SHP77 treated with DMSO at 0.1 percent for 48 hours (cell line): ENCODE data around the gene C1RL.
"Not testable (repeated sequence)": the region's sequence is repeated elsewhere in the genome, so short reads cannot be mapped to it uniquely, and the experiment has no call there.

Experiments used
- DNase-seq: peaks from one replicate; lab custom pipeline; 2025; lab: John Stamatoyannopoulos, UW

Gene C1RL

DNA sequence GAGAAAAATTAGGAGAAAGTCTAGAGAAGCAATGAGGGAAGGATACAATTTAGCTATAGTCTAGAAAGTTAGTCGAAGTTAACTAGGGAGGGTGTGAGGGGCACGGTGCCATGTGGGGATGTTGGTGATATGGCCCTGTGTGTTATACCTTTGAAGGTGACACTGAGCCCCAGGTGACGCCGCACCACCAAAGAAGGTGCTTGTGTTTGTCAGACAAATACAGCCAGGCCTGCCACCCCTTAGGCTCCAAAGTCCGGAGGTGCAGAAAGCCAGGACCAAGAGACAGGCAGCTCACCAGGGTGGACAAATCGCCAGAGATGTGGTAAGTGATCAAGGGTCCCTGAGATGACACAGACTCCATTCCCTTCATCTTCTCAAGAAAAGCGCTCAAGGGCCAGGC lies 47.4 kb downstream of the C1RL start:
- no peak for DNase-seq

DNA sequence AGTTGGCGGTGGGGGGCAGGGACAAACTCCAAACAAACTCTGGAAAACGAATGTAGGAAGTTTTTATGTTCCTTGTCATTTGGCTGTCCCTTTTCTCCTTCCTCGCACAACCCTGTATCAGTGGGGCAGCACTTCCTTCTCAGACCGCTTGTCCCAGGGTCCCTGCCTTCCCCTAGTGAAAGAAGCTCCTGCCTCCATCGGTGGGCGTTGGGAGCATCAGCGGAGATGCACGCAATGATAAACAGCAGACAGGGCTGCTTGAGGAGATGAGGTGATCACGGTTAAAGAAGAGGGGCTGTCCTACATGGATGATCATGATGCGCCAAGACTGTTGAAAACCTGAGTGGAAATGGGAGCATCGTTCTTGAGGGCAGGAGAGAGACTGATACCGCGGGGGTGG lies 47.9 kb downstream of the C1RL start:
- no peak for DNase-seq

DNA sequence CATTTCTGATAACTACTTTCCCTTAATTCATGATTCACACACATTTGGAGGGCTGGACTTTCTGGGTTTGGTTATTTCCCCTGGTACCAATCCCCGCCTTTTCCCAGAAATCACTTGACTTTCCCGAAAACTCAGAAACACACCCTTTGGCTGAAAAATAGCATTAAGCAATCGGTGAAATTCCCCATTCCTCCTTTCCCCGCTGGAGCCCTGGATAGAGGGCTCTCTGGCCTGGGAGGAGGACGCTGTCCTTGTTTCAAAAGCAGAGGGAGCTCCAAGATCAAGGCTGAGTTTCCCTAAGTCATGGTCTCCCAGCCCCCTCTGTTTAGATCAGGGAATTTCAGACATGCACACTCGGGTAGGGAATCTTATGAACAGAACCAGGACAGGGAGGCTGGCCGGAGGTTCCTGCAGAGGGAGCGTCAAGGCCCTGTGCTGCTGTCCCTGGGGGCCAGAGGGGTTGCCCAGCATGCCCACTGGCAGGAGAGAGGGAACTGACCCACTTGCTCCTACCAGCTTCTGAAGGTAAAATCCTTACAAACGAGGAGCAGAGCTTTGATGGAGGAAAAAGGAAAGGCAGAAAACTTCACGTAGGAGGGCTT lies 48.6 kb downstream of the C1RL start, which contains the start of gene C1S:
Gene C1S, plus strand, starts transcription at position 366 of the 602 bp plus-strand sequence. CDS start 1,195 bp downstream, outside the sequence.
- DNase-seq = no peak

DNA sequence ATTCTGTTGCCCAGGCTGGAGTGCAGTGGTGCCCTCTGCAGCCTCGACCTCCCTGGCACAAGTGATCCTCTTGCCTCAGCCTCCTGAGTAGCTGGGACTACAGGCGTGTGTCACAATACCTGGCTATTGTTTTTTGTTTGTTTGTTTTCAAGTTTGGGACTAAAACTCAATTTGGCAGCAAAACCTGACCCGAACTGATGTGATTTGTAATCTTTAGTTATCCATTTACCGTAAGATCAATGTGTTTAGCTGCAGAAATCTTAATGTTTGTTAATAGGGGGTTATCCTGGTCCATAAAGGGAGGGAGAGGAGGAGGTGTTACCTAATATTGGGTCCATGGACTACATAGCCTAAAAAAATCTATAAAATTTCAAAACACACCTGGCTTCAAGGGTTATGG lies 49.2 kb downstream of the C1RL start:
- DNase-seq = no peak

DNA sequence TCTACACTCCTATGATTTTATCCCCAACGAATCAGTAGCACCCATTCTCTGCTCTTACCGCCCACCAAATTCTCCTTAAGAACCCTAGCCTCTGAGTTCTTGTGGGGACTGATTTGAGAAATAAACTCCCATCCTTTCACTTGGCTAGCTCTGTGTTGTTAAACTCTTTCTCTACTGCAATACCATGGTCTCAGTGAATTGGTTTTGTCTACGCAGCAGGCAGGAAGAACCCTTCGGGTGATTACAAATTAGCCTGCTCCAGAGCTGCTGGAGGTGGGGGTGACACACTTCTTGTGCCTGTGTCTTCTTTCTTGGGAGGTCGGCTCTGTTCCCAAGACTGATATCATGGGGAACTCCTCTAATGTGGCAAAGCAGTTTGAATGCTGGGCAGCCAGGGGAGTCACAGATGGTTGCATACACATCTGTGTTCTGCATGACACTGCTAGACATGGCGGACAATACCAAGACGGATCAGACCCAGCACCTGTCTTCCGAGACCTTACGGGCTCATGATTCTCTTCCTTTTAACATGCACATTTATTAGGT lies 50.1 kb downstream of the C1RL start:
- DNase-seq = no peak

DNA sequence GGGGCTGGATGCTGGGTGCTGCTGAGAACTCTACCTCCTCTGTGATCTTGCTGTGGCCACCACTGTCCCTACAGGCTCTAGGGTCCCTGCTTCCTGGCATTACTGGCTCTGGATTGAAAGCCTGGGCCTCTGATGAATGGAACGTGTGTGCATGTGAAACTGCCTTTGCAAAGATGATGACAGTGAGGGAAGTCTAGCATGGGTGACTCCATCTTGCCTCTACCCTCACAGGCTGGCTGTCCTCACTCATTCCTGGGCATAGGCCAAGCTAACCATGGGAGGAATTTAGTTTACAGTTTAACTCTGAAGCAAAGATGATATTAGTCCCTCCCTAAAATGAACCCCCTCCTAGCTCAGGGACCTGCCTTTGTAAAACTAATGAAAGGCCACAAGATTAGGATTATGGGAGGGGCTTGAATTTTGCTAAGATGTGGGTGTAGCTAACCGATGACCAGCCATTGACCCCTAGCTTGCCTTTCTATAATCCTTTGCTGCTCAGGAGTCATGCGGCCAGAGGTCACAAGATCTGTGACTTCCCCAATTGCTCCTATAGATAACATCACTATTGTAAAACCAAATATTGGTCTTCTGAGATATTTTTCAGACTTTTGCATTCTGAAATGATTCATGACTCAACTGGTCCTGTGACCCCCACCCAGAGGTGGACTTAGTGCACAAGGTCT lies 50.7 kb downstream of the C1RL start:
- no peak for DNase-seq

DNA sequence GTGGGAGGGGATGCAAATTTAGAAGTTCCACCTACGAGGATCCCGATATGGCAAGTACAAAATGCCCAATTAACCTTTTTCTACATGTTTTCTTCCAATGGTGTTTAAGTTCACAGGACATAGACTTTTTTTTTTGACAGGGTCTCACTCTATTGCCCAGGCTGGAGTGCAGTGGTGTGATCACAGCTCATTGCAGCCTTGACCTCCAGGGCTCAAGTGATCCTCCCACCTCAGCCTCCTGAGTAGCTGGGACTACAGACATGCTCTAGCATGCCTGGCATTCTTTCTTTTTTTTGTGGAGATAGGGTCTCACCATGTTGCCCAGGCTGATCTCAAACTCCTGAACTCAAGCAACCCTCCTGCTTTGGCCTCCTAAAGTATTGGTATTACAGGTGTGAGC lies 53.3 kb downstream of the C1RL start:
- DNase-seq = not testable (repeated sequence)

DNA sequence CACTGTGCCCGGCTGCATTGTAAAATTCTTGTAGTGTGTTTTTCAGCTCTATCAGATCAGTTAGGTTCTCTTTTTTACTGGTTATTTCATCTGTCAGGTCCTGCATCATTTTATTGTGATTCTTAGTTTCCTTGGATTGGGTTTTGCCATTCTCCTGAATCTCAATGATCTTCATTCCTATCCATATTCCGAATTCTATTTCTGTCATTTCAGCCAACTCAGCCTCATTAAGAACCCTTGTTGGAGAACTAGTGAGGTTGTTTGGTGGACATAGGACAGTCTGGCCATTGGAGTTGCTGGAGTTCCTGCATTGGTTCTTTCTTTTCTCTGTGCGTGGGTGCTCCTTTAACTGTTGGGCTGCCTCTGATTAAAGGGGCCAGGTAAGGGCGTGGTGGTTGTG lies 54.1 kb downstream of the C1RL start:
- DNase-seq = no peak

DNA sequence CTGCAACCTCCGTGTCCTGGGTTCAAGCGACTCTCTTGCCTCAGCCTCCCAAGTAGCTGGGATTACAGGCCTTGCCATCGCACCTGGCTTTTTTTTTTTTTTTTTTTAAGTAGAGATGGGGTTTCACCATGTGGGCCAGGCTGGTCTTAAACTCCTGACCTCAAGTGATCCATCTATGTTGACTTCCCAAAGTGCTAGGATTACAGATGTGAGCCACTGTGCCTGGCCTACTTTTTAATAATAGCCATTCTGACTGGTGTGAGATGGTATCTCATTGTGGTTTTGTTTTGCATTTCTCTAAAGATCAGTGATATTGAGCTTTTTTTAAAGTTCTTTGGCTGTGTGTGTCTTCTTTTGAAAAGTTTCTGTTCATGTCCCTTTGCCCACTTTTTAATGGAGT lies 59.0 kb downstream of the C1RL start:
- not testable (repeated sequence) for DNase-seq

DNA sequence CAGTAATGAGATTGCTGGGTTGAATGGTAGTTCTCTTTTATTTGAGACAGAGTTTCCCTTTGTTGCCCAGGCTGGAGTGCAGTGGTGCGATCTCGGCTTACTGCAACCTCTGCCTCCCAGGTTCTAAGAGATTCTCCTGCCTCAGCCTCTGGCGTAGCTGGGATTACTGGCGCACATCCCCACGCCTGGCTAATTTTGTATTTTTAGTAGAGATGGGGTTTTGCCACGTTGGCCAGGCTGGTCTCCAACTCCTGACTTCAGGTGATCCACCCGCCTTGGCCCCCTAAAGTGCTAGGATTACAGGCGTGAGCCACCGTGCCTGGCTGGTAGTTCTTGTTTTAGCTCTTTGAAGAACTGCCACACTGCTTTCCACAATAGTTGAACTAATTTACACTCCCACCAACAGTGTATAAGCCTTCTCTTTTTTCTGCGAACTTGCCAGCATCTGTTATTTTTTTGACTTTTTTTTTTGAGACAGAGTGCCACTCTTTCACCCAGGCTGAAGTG lies 59.5 kb downstream of the C1RL start:
- not testable (repeated sequence) for DNase-seq

DNA sequence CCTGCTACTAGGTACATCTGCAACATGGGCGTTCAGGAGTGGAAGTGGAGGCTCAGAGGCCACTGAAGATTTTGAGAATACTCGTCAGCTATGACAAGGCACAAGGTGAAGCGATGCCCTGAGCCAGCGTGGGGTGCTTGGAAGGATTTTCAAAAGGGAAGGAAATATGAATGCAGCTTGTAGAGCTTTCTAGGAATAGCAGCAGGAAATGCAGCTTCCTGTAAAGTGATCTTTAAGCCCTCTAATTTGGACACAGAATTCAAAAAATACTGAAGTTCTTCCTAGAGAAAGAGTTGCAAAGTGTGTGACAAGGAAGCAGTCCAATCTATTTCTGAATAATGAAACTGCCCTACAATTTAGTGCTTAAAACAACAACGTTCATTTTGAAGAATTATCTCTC lies 61.7 kb downstream of the C1RL start:
- no peak for DNase-seq

DNA sequence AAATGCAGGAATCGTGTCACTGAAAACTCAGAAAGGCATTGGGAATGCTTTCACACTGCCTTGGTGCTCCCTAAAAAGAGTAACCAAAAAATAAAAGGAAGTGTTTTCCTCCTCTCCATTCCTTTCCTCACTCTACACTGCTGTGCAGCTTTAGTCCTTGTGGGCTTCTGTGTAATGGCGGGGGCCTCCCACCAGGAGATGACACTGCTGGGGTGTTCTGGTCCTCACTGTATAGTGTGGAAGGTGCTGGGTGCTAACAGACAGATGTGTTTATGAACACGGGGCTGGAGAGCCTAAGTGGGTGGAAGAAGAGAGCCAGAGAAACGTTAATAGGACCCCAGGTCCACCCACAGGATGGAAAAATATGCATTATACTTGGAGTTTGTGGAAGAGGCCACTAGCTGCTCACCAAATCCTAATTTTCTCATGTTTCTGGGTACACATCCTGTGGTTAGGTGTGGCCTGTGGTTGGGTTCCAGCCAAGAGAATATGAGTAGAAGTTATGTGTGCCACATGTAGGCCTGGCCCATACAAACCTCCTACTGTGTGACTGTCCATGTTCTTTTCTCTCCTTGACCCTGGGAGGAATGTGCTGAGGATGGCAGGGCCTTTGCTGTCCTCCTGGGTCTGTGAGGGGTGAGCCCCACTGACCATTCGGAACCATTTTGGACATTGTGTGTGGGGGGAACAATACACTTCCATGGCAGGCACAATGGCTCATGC lies 62.5 kb downstream of the C1RL start:
- DNase-seq = no peak

DNA sequence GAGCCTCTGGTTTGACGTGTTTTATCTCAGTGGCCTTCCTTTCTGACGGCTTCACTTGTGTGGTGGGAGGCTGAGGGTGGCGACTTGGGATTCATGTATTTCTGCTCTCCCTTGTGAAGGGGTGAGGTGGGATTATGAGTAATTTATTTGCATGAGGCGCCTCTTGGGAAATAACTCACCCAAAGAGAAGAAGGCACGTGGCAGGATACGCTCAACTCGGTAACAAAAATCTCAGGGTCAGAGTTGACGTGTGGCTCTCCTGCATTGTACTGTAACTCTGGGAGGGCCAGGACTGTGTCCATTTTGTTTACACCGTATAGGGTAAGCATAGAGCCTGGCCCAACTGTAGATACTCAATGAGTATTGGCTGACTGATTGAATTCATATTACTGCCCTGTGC lies 63.1 kb downstream of the C1RL start:
- no peak for DNase-seq
